Measurements from ENCODE around the gene MYO15A.

The MYO15A gene

DNA sequence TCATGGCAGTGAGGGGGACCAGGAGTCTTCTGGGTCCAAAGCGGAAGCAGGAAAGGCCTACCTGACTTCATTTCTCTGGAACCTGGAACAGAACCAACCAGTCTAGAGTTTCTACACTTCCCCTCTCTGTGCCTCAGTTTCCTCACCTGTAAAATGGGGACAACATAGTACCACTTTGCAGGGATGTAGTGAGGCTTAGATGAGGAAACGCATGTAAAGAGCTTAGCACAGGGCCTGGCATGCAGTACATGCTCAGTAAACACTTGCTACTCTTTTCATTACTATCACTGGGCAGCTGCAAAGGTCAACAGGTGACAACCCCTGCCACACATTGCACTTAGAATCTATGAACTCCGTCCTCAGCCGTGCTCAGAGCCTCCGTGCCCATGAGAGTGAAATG is 24.2 kb downstream of the MYO15A start:
- DNase-seq = no peak

DNA sequence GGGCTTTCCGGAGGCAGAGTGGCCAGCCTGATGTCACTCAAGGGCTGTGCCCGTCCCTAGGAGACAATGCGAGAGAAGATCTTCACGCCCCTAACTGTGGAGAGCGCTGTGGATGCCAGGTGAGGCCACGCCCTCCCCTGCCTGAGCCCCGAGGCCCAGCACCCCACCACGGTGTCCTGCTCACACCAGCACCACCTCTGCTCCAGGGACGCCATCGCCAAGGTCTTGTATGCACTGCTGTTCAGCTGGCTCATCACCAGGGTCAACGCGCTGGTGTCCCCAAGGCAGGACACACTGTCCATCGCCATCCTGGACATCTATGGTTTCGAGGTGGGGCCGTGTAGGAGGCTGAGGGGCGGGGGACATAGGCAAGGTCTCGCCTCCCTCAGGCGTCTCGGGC is 27.8 kb downstream of the MYO15A start:
- DNase-seq = no peak

DNA sequence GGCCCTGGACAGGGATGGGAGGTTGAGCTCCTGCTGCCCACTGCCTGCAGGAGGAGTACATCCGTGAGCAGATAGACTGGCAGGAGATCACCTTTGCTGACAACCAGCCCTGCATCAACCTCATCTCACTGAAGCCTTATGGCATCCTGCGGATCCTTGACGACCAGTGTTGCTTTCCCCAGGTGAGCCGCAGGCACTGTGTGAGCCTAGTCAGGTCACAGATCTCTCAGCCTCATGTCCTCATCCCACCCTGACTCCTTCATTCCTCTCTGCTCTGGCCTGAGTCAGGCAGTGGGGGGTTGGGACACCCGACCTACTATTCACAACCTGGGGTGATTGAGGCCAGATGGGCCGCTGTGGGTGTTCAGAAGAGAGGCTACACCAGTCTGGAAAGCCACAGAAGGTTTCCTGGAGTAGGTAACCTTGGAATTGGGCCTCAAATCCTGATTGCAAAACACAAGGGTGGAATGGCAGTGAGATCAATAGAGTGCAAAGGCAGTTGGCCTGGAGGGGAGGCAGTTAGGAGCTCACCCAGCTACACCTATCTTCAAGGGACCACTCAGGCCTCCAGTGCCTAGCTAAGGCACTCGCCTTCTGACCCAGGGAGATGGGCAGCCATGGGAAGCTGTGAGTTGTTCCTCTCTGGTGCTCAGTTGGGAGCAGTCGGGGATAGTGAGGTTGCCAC is 29.7 kb downstream of the MYO15A start:
- no peak for DNase-seq

DNA sequence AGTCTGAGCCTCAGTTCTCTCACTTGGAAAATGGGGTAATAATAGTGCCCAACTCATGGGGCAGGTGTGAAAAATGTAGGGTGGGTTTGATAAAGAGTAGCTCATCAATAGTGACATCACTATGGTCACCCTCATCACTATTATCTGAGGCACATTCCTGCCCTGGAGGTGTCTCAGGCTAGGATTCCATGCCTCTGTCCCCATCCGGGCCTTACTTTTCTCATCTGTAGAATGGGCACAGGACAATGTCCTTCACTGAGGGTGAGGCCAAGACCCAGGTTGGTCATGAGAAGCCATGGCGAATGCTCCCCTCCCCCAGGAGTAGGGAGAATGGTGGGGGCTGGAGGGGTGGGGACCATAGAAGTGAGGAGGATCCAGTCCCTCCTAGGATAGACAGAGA is 30.5 kb downstream of the MYO15A start:
- no peak for DNase-seq

DNA sequence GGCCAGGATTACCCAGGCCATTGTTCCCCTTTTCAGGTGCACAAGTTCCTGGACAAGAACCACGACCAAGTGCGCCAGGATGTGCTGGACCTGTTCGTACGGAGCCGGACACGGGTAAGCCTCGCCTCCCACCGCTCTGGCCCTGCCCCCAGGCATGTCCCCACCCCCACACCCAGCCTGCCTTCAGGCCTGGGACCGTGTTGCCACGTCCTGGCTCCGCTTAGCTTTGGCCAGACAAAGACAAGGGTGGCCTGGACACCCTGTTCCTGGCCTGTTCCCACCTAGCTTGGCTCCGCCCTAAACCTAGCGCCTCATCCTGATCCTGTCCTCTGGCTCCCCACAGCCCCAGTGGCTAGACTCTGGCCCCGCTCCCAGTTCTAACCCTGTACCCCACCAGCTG is 30.9 kb downstream of the MYO15A start:
- no peak for DNase-seq

DNA sequence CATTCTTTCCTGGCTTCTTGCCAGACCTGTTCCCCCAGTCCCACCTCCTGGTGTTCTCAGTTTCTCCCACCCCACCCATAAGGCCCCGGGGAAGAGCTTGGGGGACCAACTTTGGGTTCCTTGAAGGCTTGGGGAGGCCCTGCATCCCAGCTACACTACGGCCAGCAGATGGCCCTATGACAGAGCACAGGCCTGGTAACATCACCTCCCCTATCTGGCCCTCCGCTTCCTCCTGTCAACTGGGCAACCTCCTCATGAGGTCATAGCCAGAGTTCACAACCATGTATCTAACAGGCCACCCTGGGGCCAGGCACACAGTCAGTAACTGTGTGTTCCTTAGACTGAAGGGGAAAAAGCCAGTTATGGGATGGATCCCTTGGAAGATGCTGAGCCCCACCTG is 31.4 kb downstream of the MYO15A start:
- no peak for DNase-seq

DNA sequence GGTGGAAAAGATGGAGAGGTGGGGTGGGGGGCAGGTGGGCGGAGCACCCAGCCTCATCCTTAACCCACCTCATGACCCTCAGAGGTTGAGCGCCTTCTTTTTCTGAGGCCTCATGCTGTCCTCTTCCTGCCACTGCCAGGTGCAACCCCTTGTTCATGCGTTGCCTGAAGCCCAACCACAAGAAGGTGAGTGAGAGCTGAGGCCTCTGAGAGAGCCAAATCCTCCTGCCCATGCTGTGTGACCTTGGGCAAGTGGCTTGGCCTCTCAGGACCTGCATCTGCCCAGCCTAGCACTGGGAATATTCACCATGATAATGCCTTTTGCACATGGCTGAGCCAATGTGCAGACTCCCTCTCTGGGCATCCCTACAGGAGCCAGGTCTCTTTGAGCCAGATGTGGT is 32.1 kb downstream of the MYO15A start:
- DNase-seq = no peak

DNA sequence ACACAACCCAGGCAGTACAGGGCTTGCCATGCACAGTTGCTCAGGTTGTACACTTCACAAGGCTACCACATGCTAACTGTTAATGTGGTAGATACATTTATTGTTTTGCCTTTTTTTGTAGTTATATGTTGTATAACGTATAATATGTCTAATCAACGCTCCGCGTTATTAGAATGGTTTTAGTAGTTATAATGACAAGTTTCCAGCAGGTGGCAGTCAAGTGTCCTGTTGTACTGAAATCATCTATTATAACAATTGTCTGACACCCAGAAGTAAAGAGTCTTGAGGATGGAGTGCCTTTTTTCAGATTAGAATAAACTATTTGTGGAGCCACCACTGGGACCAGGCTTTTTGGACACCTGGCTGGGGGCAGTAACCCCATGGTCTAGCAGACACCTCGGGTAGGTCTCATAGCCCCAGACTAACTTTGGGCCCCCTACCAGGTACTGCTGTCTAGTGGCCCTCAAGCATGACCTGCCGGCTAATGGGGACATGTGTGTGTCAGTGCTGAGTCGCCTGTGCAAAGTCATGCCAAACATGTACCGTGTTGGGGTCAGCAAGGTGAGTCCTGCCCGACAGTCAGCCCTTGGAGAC is 32.8 kb downstream of the MYO15A start:
- peak; percentile 37 for DNase-seq

DNA sequence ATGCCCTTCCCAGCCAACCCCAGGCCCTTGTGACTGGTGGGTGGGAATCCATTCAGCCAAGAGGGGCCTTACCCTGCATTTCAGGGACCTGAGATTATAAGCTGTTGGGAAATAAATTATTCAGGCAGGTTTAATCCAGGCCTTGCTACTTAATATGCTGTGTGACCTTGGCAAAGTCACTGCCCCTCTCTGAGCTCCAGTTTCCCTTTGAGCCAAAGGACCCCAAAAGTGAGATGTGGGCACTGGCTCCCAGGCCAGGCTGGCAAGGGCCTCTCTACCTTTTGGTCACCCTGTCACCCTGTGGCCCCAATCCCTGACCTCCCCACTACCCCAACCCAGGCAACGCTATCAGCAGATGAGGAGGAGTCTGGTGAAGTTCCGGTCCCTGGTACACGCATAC is 33.9 kb downstream of the MYO15A start:
- DNase-seq = no peak

DNA sequence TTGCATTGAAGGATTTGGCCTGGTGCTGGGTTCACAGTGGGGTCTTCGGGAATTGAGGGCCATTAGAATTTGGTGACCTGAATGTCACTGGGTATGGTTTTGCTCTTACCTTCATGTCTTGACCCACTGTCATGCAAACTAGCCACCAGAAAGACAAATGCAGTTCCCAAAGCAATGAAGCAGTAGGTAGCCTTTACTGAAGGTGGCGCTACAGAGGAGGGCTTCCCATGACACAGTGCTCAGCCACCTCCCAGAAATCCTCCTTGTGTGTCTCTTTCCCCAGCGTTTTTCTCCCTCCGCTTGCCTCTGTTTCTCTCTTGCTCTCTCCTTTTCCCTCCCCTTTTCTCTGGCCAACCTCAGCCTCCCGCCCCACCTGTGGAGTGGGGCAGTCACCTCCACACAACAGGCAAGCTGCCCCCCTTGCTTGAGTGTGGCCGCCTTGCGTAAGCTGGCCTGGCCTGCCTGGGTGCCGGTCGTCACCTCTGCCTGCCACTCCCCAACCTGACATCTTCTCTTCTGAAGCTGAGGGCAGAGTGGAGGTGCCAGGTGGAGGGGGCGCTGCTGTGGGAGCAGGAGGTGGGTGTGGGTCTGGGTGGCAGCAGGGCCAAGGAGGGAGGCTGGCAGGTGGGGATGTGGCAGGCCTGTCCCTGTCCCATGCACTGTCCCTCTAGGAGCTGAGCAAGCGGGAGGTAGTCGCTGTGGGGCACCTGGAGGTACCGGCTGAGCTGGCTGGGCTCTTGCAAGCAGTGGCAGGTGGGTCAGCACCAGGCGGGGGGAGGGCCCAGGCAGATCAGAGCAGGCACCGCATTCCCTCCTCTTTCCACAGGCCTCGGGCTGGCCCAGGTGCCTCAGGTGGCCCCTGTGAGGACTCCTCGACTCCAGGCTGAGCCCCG is 34.7 kb downstream of the MYO15A start:
- no peak for DNase-seq

DNA sequence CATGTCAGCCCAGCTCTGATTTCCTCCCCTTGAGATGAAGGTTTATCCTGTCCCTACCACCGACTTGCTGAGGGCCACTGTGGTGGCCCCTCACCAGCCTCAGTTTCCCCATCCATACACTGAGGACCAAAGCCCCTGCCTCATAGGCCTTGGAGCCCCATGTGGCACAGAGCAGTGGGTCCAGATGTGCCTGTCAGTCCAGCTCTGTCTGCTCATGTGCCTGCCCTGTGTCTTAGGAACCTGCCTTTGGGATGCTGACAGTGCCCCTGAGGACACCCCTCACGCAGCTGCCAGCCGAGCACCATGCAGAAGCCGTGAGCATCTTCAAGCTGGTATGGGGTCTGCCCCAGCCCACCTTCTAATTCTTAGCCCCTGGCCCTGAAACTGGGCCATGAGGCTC is 35.7 kb downstream of the MYO15A start:
- DNase-seq = no peak

DNA sequence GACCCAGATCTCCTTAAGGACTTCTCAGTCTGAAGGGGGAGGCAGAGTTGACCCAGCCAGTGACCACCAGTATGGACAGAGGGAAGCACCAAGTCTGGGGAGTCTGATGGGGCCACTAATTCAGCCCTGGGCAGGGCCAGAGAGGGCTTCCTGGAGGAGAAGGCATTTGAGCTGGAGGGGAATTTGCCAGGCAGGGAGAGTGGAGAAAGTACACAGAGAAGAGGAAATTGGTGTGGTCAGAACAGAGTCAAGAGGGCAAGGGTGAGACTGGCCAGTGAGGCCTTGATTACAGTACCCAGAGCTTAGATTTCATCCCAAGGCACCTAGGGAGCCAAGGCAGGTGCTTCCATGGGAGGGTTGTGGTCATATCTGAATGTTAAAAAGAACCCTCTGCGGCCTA is 36.3 kb downstream of the MYO15A start:
- no peak for DNase-seq

DNA sequence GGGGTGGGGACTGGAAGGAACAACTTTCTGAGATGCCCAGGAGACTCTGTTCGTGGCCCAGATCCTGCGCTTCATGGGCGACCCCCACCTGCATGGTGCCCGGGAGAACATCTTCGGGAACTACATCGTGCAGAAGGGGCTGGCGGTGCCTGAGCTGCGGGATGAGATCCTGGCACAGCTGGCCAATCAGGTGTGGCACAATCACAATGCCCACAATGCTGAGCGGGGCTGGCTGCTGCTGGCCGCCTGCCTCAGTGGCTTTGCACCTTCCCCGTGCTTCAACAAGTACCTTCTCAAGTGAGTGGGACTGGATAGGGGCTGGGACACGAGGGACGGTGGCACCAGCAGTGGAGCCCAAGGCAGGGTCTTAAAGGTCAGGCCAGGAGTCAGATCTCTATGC is 37.3 kb downstream of the MYO15A start:
- DNase-seq = no peak

DNA sequence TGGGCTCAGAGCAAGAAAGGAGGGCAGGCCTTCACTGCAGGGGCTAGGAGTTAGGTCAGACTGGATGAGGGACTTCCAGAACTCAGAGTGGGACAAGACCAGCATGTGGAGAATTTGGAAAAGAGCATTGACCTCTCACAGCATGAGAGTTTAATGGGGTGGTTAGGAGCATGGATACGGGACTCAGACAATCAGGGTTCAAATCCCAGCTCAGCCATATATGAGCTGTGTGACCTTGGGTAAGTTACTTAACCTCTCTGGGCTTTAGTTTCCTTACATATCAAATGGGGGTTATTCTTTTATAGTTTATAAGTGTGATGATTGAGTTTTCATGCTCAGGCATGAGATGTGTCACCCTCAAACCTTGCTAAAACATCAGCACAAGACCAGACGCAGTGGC is 37.7 kb downstream of the MYO15A start:
- no peak for DNase-seq

DNA sequence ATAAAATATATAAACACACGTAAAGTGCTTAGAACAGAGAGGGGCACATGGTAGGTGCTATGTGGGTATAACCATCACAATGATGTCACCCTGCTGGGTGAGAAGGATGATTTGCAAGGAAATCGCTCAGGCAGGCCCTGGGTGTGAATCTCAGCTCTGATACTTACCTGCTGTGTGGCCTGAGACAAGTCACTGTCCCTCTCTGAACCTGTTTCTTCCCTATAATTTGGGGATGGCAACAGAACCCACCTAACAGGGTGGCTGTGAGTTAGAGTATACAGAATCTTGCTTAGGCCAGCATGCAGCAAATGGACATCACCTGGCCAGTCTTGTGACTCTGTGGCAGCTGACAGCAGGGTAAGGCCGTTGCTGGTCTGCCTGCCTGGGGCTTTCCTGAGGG is 38.4 kb downstream of the MYO15A start:
- no peak for DNase-seq

DNA sequence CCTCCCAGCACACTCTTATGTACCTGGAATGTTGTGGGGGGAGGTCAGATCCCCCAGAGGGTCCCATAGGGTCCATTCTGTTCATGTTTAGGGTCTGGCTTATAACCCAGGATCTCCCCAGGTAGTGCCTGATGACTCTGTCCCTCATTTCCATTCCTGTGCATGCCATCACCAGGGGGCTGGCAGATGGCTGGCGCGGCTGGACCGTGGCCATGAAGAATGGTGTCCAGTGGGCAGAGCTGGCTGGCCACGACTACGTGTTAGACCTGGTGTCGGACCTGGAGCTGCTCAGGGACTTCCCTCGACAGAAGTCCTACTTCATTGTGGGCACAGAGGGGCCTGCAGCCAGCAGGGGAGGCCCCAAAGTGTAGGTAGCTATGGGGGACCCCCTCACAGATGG is 40.0 kb downstream of the MYO15A start:
- DNase-seq = no peak

DNA sequence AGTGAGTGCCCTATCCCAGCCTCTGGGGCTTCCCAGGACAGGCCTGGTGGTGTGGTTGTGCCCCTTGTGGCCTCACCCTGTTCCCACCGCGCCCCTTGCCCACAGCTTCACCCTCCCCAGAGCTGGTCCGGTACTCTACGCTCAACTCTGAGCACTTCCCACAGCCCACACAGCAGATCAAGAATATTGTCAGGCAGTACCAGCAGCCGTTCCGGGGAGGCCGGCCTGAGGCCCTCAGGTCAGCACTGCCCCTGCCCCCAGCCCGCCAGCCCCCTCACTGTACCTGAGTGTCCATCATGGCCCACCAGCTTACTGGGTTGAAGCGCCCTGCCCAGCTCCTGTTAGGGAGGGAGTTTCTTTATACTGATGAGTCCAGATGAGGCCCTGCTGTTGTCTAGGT is 42.7 kb downstream of the MYO15A start:
- no peak for DNase-seq

DNA sequence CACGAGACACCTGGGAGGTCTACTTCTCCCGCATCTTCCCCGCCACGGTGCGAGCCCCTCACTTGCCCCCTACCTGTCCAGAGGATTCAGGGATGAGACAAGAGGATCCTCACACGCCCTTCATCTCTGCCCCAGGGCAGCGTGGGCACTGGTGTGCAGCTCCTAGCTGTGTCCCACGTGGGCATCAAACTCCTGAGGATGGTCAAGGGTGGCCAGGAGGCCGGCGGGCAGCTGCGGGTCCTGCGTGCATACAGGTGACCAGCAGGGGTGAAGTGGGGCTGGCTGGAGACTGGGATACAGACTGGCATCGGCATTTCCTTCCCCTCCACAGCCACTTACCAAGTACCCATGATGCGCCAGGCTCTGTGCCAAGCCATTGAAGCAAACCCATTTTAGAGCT is 46.6 kb downstream of the MYO15A start:
- DNase-seq = no peak

DNA sequence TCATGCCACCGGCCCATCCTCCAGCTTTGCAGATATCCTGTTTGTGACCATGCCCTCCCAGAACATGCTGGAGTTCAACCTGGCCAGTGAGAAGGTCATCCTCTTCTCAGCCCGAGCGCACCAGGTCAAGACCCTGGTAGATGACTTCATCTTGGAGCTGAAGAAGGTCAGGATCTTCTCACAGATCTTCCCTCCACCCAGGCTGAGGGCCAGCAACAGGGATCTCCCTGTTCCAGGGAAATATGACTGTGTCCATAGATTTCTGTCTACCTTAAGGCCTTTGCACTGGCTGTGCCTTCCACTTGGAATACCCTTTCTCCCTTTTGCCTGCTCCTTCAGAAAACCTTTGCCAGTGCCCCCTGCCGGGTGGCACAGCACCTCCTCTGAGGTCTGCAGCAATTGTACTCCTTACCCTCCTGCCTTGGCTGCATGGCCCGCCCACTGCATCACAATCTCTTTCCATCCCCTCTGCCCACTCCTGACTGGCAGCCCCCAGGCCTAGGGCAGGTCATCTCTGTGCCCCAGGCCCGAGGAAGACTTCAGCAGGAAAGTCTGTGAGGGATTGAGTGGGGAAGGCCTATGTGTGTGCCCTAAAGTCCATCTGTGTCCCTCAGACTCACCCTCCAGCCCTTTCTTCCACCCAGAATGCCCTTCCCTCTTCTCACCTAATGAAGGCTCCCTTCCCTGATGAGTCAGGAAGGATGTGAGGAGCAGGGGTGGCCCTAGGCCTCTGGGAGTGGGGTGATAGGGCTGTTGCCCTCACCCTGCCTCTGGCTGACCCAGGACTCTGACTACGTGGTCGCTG is 47.8 kb downstream of the MYO15A start:
- DNase-seq = no peak

DNA sequence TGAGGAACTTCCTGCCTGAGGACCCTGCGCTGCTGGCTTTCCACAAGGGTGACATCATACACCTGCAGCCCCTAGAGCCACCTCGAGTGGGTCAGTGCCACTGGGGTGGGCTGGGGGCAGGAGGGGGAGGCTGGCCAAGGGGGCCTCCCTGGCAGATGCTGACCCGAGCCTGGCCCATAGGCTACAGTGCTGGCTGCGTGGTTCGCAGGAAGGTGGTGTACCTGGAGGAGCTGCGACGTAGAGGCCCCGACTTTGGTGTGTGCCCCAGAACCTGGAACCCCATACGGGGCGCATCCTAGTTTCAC is 48.4 kb downstream of the MYO15A start:
- DNase-seq = no peak

DNA sequence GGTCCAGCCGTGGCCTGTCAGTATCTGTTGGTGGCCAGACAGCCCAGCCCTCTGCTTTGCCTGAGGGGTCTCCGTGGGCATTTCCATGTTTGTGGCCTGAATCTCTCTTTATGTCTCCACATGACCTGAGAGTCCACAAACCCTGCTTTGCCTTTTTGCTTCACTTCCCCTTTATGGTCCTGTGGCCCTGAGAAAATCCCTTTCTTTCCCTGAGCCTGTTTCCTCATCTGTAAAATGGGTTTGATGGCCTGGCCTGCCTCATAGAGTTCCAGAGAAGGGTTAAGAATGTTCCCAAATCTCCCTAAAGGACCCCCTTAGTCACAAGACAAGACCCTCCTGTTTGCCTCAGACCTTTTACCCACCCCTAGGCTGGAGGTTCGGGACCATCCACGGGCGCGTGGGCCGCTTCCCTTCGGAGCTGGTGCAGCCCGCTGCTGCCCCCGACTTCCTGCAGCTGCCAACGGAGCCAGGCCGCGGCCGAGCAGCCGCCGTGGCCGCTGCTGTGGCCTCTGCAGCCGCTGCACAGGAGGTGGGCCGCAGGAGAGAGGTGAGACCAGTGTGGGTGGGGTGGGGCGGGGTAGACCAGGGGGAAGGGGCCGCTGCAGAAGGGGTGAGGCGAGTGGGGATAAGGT is 48.9 kb downstream of the MYO15A start:
- no peak for DNase-seq

DNA sequence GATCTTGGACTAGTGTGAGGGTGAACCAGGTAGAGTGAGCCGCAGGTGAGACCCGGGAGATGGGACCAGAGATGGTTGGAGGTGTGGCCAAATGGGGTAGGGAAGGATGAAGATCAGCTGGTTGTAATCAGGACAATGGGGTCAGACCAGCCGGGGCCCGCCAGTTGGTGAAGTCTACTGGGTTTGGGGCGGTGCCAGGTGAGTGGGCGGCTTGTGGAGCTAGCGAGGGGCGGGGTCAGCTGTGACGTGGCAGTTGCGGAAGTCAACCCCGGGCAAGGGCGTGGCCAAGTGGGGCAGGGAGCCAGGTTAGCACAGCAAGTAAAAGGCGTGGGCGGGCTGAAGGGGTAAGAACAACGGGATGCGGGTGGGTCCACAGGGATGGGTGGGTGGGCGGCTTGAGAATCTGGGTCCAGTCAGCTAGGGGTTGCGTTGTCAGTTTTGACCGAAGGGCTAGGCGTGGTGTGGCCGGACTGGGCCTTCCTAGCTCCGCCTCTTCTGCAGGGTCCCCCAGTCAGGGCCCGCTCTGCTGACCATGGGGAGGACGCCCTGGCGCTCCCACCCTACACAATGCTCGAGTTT is 49.6 kb downstream of the MYO15A start:
- no peak for DNase-seq

All from NCI-H1436 treated with DMSO at 0.1 percent for 48 hours (cell line).